H1 (cell line): ENCODE measurements around the gene CLIC3. TPM values are rescaled to one million over a fixed set of nuclear protein-coding genes. Genes with fewer than 3 reads are reported as not detected.

ENCODE experiments used
- CTCF ChIA-PET: fragments of 300-600 bp; sonication (Branson Sonifier 250); formaldehyde crosslinking; loops from one replicate; lab custom pipeline; 2021; ENCODE audit not compliant: partially characterized antibody; lab: Charles Lee
- POLR2A ChIA-PET: fragments of 300-600 bp; sonication (Branson Sonifier 250); formaldehyde crosslinking; loops from one replicate; lab custom pipeline; 2021; ENCODE audit warnings: inconsistent platforms; ENCODE audit not compliant: partially characterized antibody; lab: Charles Lee
- DNase-seq, 2 experiments: peaks; one replicate each; pipeline versions ENCODE4 v3.0.0 to v3.0.0-alpha.2; 2010 to 2022; ENCODE audit warnings: low spot score in 2 of 2, low read depth in 1 of 2, mixed read lengths in 1 of 2
- FAIRE-seq: peaks from 2 replicates; lab custom pipeline; 2011; peaks lifted over from hg19 to GRCh38; lab: Jason Lieb, UNC
- H2AFZ ChIP-seq: 2 replicates; pipeline ENCODE4 v1.8.1; 2012; ENCODE audit warnings: low read length, inconsistent platforms
- H2AK5ac ChIP-seq: 2 replicates; pipeline ENCODE4 v1.6.1; 2013; ENCODE audit warnings: low read depth, low read length
- H2BK120ac ChIP-seq: replicated peaks from 2 replicates; pipeline ENCODE3; 2013; ENCODE audit warnings: low read depth, low read length, inconsistent platforms
- H2BK12ac ChIP-seq: 2 replicates; pipeline ENCODE4 v1.6.1; 2013; ENCODE audit warnings: low read depth, low read length
- H2BK15ac ChIP-seq: 2 replicates; pipeline ENCODE4 v1.6.1; 2013; ENCODE audit warnings: low read length
- H2BK20ac ChIP-seq: 2 replicates; pipeline ENCODE4 v1.6.1; 2013; ENCODE audit warnings: low read length
- H2BK5ac ChIP-seq: 2 replicates; pipeline ENCODE4 v1.6.1; 2013; ENCODE audit warnings: low read depth, low read length
- H3K14ac ChIP-seq: 2 replicates; pipeline ENCODE4 v1.6.1; 2013; ENCODE audit warnings: inconsistent platforms; ENCODE audit not compliant: insufficient read length
- H3K18ac ChIP-seq: 2 replicates; pipeline ENCODE4 v1.6.1; 2013; ENCODE audit warnings: low read length; ENCODE audit errors: extremely low read depth
- H3K23ac ChIP-seq: 2 replicates; pipeline ENCODE4 v1.6.1; 2013; ENCODE audit warnings: inconsistent platforms; ENCODE audit not compliant: insufficient read length
- H3K23me2 ChIP-seq: 2 replicates; pipeline ENCODE4 v1.6.1; 2013; ENCODE audit warnings: low read depth, low read length
- H3K27ac ChIP-seq: 2 replicates; pipeline ENCODE4 v1.6.1; 2011; ENCODE audit warnings: low read depth, low read length, inconsistent platforms
- H3K27me3 ChIP-seq, 4 experiments: replicated peaks in 1 of 4; 1 replicate in 1 of 4; 2 replicates in 3 of 4; pipeline versions ENCODE4 v1.6.1 to v1.8.1; 2011 to 2013; ENCODE audit warnings: low read length in 3 of 4, mild to moderate bottlenecking in 3 of 4, inconsistent platforms in 2 of 4, mixed read lengths in 2 of 4, moderate library complexity in 1 of 4; ENCODE audit not compliant: control insufficient read depth in 3 of 4, insufficient read depth in 3 of 4; ENCODE audit errors: extremely low read depth in 1 of 4
- H3K36me3 ChIP-seq, 4 experiments: 2 replicates each; pipeline versions ENCODE4 v1.6.1 to v1.8.1; 2011 to 2013; ENCODE audit warnings: mild to moderate bottlenecking in 4 of 4, low read length in 3 of 4, moderate library complexity in 2 of 4, control low read depth in 1 of 4, inconsistent platforms in 1 of 4; ENCODE audit not compliant: insufficient read depth in 4 of 4, control insufficient read depth in 2 of 4
- H3K4ac ChIP-seq: replicated peaks from 2 replicates; pipeline ENCODE3; 2013; ENCODE audit warnings: low read length, low read depth, mixed read lengths, inconsistent platforms; ENCODE audit not compliant: insufficient read length
- H3K4me1 ChIP-seq, 4 experiments: replicated peaks in 1 of 4; 1 replicate in 1 of 4; 2 replicates in 3 of 4; pipeline versions ENCODE4 v1.6.1 to v1.8.1; 2011 to 2013; ENCODE audit warnings: low read length in 3 of 4, inconsistent platforms in 2 of 4, mixed read lengths in 1 of 4; ENCODE audit not compliant: insufficient read depth in 4 of 4, control insufficient read depth in 3 of 4
- H3K4me2 ChIP-seq, 2 experiments: 2 replicates each; pipeline versions ENCODE4 v1.6.1 to v1.8.1; 2011 to 2013; ENCODE audit warnings: low read depth in 2 of 2, low read length in 2 of 2, control low read depth in 1 of 2, inconsistent platforms in 1 of 2, mild to moderate bottlenecking in 1 of 2; ENCODE audit not compliant: insufficient read depth in 1 of 2
- H3K4me3 ChIP-seq, 4 experiments: fragments of 200-600, 300-600 bp in 1 of 4; sonication (generic), shearing (Covaris generic), sonication (Bioruptor Twin) in 1 of 4; 2 replicates each; pipeline versions ENCODE4 v1.5.1 to v1.8.1; 2011 to 2016; ENCODE audit warnings: low read length in 4 of 4, low read depth in 3 of 4, control low read depth in 2 of 4, inconsistent platforms in 2 of 4, mild to moderate bottlenecking in 2 of 4, mixed read lengths in 1 of 4, moderate library complexity in 1 of 4; ENCODE audit not compliant: insufficient read depth in 2 of 4; ENCODE audit errors: extremely low read depth in 1 of 4
- H3K56ac ChIP-seq: replicated peaks from 2 replicates; pipeline ENCODE3; 2013; ENCODE audit warnings: low read depth, mild to moderate bottlenecking, mixed read lengths, low read length, inconsistent platforms; ENCODE audit not compliant: insufficient read length
- H3K79me1 ChIP-seq: 2 replicates; pipeline ENCODE4 v1.6.1; 2013; ENCODE audit warnings: low read depth, low read length, control low read depth
- H3K79me2 ChIP-seq, 2 experiments: 2 replicates each; pipeline versions ENCODE4 v1.6.1 to v1.8.1; 2012 to 2013; ENCODE audit warnings: low read length in 2 of 2, mild to moderate bottlenecking in 2 of 2, inconsistent platforms in 1 of 2; ENCODE audit not compliant: insufficient read depth in 2 of 2, control insufficient read depth in 1 of 2
- H3K9ac ChIP-seq, 4 experiments: replicated peaks in 1 of 4; 1 replicate in 1 of 4; 2 replicates in 3 of 4; pipeline versions ENCODE4 v1.6.1 to v1.8.1; 2011 to 2013; ENCODE audit warnings: low read depth in 3 of 4, low read length in 3 of 4, control low read depth in 2 of 4, mild to moderate bottlenecking in 2 of 4, moderate library complexity in 2 of 4, inconsistent platforms in 1 of 4; ENCODE audit errors: extremely low read depth in 1 of 4
- H3K9me3 ChIP-seq, 2 experiments: 2 replicates each; pipeline versions ENCODE4 v1.6.1 to v1.8.1; 2012 to 2013; ENCODE audit warnings: mild to moderate bottlenecking in 2 of 2, moderate library complexity in 2 of 2, control low read depth in 1 of 2, inconsistent platforms in 1 of 2, low read depth in 1 of 2, low read length in 1 of 2, mixed read lengths in 1 of 2; ENCODE audit not compliant: insufficient read depth in 2 of 2
- H4K20me1 ChIP-seq, 2 experiments: replicated peaks in 1 of 2; 2 replicates each; pipeline versions ENCODE3 to v1.8.1; 2011 to 2013; ENCODE audit warnings: inconsistent platforms in 2 of 2, low read length in 2 of 2, mild to moderate bottlenecking in 1 of 2; ENCODE audit not compliant: insufficient read depth in 2 of 2, control insufficient read depth in 1 of 2
- H4K5ac ChIP-seq: 2 replicates; pipeline ENCODE4 v1.6.1; 2013; ENCODE audit warnings: low read length, low read depth, mixed read lengths, inconsistent platforms; ENCODE audit not compliant: insufficient read length
- H4K8ac ChIP-seq: 2 replicates; pipeline ENCODE4 v1.8.0; 2013; ENCODE audit warnings: mild to moderate bottlenecking, moderate library complexity, low read length, inconsistent platforms; ENCODE audit not compliant: insufficient read depth; ENCODE audit errors: extremely low read depth
- H4K91ac ChIP-seq: replicated peaks from 2 replicates; pipeline ENCODE3; 2013; ENCODE audit warnings: low read length, mixed read lengths, inconsistent platforms; ENCODE audit not compliant: insufficient read length
- CEBPB ChIP-seq: IDR thresholded peaks from 2 replicates; pipeline ENCODE4 v1.6.1; 2012; ENCODE audit warnings: low read depth, low read length
- CTCF ChIP-seq, 3 experiments: IDR thresholded peaks; 1 replicate in 2 of 3; 2 replicates in 1 of 3; pipeline versions ENCODE4 v1.5.1 to v1.6.1; 2011; ENCODE audit warnings: low read length in 3 of 3, mild to moderate bottlenecking in 3 of 3, inconsistent platforms in 2 of 3, low read depth in 1 of 3, moderate library complexity in 1 of 3; ENCODE audit not compliant: insufficient read depth in 1 of 3; ENCODE audit errors: control extremely low read depth in 1 of 3
- HDAC6 ChIP-seq: IDR thresholded peaks from one replicate; pipeline ENCODE4 v1.7.1; 2012; ENCODE audit warnings: low read depth, mild to moderate bottlenecking, inconsistent platforms, low read length, moderate library complexity
- JUND ChIP-seq: IDR thresholded peaks from 2 replicates; pipeline ENCODE4 v1.6.1; 2011; ENCODE audit warnings: mild to moderate bottlenecking, improper control_type of control experiment, low read length
- KDM4A ChIP-seq: IDR thresholded peaks from one replicate; pipeline ENCODE4 v1.7.1; 2012; ENCODE audit warnings: low read depth, mild to moderate bottlenecking, moderate library complexity, low read length, inconsistent platforms; ENCODE audit not compliant: severe bottlenecking
- NRF1 ChIP-seq: IDR thresholded peaks from 2 replicates; pipeline ENCODE4 v1.6.1; 2011; ENCODE audit warnings: mild to moderate bottlenecking, low read depth, low read length, improper control_type of control experiment
- POU5F1 ChIP-seq: IDR thresholded peaks from 2 replicates; pipeline ENCODE4 v1.6.1; 2011; ENCODE audit warnings: low read depth, mild to moderate bottlenecking, low read length, moderate library complexity
- RXRA ChIP-seq: IDR thresholded peaks from 2 replicates; pipeline ENCODE4 v1.6.1; 2011; ENCODE audit warnings: low read depth, mild to moderate bottlenecking, low read length, moderate library complexity; ENCODE audit not compliant: insufficient read depth
- TCF12 ChIP-seq: IDR thresholded peaks from 2 replicates; pipeline ENCODE4 v1.6.1; 2011; ENCODE audit warnings: low read depth, mild to moderate bottlenecking, low read length
- ZNF274 ChIP-seq: IDR thresholded peaks from 2 replicates; pipeline ENCODE4 v1.7.0; 2012; ENCODE audit warnings: low read length, borderline replicate concordance; ENCODE audit errors: extremely low read depth
- WGBS, 2 experiments: shearing (Covaris generic) in 1 of 2; methylation state at CpG; one replicate each; pipeline versions ENCODE4 v1.1.6 to v1.1.7; 2013 to 2015; ENCODE audit warnings: low lambda C conversion rate in 2 of 2, mixed read lengths in 2 of 2, inconsistent platforms in 1 of 2, low coverage in 1 of 2, missing lambda C conversion rate in 1 of 2; ENCODE audit not compliant: insufficient replicate concordance in 2 of 2, insufficient coverage in 1 of 2, insufficient read length in 1 of 2; ENCODE audit errors: extremely low coverage in 1 of 2, missing lambda C conversion rate in 1 of 2; 5-methylcytosine and 5-hydroxymethylcytosine counted together
- polyA plus RNA-seq, 7 experiments: library from polyadenylated mRNA; depleted of rRNA in 3 of 7; stranded (reverse) in 5 of 7; unstranded in 2 of 7; fragments of >200 nt in 5 of 7; fragments of 200-250 nt in 2 of 7; gene quantifications; 1 replicate in 5 of 7; 2 replicates in 1 of 7; 4 replicates in 1 of 7; pipeline versions ENCODE4 v1.2.1 to v1.2.3, GENCODE V29; 2011 to 2013; ENCODE audit warnings: missing spikeins in 2 of 7, mixed read lengths in 2 of 7
- total RNA-seq: library from RNA; stranded (reverse); fragmentation: NEBNext Ultra II Directional; extraction: Animal tissue kit (Norgen Biotek cat#: 25700); gene quantifications from 2 replicates; pipeline ENCODE4 v1.2.1, GENCODE V29; 2021

Gene CLIC3
- total and polyA plus RNA-seq, 2 of the 8 experiments (the other 6 are each of a cell fraction or from before 2014, with no cell fraction given), result 0.12 TPM; not detected in 1

GRCh38 chr9:137006116-137007003 lies 10.0 kb upstream of the CLIC3 start:
- Histone ChIP-seq H3K79me2 (no peaks in the 10 kb centered on the region), H3K4me1 (no peaks in the 10 kb centered on the region; a peak in 1 of 7 replicates), H3K79me1 (no peaks in the 10 kb centered on the region), H4K5ac (no peak overlapping the region), H2BK12ac (no peak overlapping the region), H2BK120ac (no peak overlapping the region), H3K9ac (no peak overlapping the region), H3K27me3 (no peaks in the 10 kb centered on the region), H3K4me3 (no peak overlapping the region), H3K56ac (no peak overlapping the region), H2BK15ac (no peak overlapping the region), H3K4ac (no peak overlapping the region), H3K4me2 (no peak overlapping the region), H4K8ac (no peak overlapping the region; the same call in none of the 2 replicates), H3K23me2 (no peaks in the 10 kb centered on the region), H4K20me1 (no peaks in the 10 kb centered on the region), H2BK5ac (no peak overlapping the region), H3K9me3 (peaks cover 0 to 10% of the 10 kb centered on the region in 2 experiments; a peak in 1 of 4 replicates), H2AFZ (no peak overlapping the region), H2BK20ac (no peak overlapping the region), H2AK5ac (no peak overlapping the region), H4K91ac (no peak overlapping the region), H3K23ac (no peak overlapping the region), H3K36me3 (no peaks in the 10 kb centered on the region), H3K18ac (no peak overlapping the region), H3K14ac (no peak overlapping the region), H3K27ac (no peak overlapping the region)
- ChIA-PET CTCF (interaction anchor here (0.5 to 2.9 kb wide), 8 partner anchors 9 to 134 kb away, joined by 3 to 19 read pairs (median 3); partner anchors contain the start of gene CLIC3), POLR2A (no interaction called here)
- DNase-seq, result no peak
- WGBS, 2 experiments, result 90% methylated on average over 24 of the region's 24 CpGs; no CpG with 5 or more reads in 1 of the 2 experiments
- FAIRE-seq, result no peak
- TF ChIP-seq TCF12, result no peak
- TF ChIP-seq HDAC6, result no peak
- TF ChIP-seq CEBPB, result no peak
- TF ChIP-seq JUND, result no peak
- TF ChIP-seq ZNF274, result no peak
- TF ChIP-seq KDM4A, result no peak
- no peak for TF ChIP-seq POU5F1
- no peak for TF ChIP-seq NRF1
- no peak for TF ChIP-seq CTCF (IDR thresholded peaks at IDR 0.05; ENCODE audit: control extremely low read depth in 1 of 3, insufficient read depth in 1 of 3, low read depth in 1 of 3, low read length in 3 of 3)
- no peak for TF ChIP-seq RXRA
